K562 (cell line): ENCODE measurements around the gene GRM2. TPM values are rescaled to one million over a fixed set of nuclear protein-coding genes. Genes with fewer than 3 reads are reported as not detected.

Experiments used
- ATAC-seq: fragments of 200-7000 bp; cut with Tn5 transposase; 3 replicates; pipeline ENCODE4 v1.9.1; 2020; ENCODE audit warnings: moderate library complexity
- BruUV-seq: library from RNA; stranded (reverse); fragments of 400-500 nt; replicated peaks from 2 replicates; lab custom pipeline; 2021; lab: Mats Ljungman, UMichigan
- CTCF ChIA-PET: fragments of 300-600 bp; formaldehyde crosslinking; extraction: SDS; loops from one replicate; lab custom pipeline; 2021; ENCODE audit warnings: low intra/inter-chr PET ratio; lab: Yijun Ruan, JAX
- POLR2A ChIA-PET: fragments of 300-600, 350-650 bp; sonication (Branson Sonifier 250); formaldehyde crosslinking; extraction: SDS; loops from one replicate; lab custom pipeline; 2021; ENCODE audit warnings: antibody characterized with exemption, inconsistent platforms; lab: Yijun Ruan, JAX
- DNase-seq, 4 experiments: peaks; one replicate each; pipeline versions ENCODE4 v3.0.0 to v3.0.0-alpha.2; 2011 to 2018; ENCODE audit warnings: low spot score in 3 of 4, mixed read lengths in 3 of 4; ENCODE audit errors: extremely low read depth in 1 of 4
- FAIRE-seq: peaks from 2 replicates; lab custom pipeline; 2011; peaks lifted over from hg19 to GRCh38; lab: Jason Lieb, UNC
- H2AFZ ChIP-seq: 2 replicates; pipeline ENCODE4 v1.6.0; 2011; ENCODE audit warnings: low read depth, low read length, control low read depth, inconsistent platforms
- H3K27ac ChIP-seq: fragments of 200-600 bp; 3 replicates; pipeline ENCODE4 v1.8.0; 2011; ENCODE audit warnings: low read depth, mild to moderate bottlenecking, control low read depth, inconsistent platforms, low read length, moderate library complexity, mixed read lengths; ENCODE audit errors: extremely low read depth
- H3K27me3 ChIP-seq, 2 experiments: fragments of 300-600 bp in 1 of 2; 2 replicates in 1 of 2; 3 replicates in 1 of 2; pipeline versions ENCODE4 v1.6.0 to v1.8.0; 2011; ENCODE audit warnings: inconsistent platforms in 2 of 2, low read length in 2 of 2, mild to moderate bottlenecking in 1 of 2, mixed read lengths in 1 of 2, moderate library complexity in 1 of 2; ENCODE audit not compliant: control insufficient read depth in 2 of 2, insufficient read depth in 2 of 2
- H3K36me3 ChIP-seq: fragments of 300-600 bp; 3 replicates; pipeline ENCODE4 v1.8.0; 2011; ENCODE audit warnings: mild to moderate bottlenecking, low read length, inconsistent platforms; ENCODE audit not compliant: control insufficient read depth, insufficient read depth
- H3K4me1 ChIP-seq, 2 experiments: fragments of 200-600 bp in 1 of 2; replicated peaks in 1 of 2; 2 replicates in 1 of 2; 3 replicates in 1 of 2; pipeline versions ENCODE4 v1.5.1 to v1.8.0; 2011; ENCODE audit warnings: inconsistent platforms in 2 of 2, low read length in 2 of 2, mild to moderate bottlenecking in 1 of 2, mixed read lengths in 1 of 2, moderate library complexity in 1 of 2; ENCODE audit not compliant: control insufficient read depth in 2 of 2, insufficient read depth in 2 of 2
- H3K4me2 ChIP-seq: 2 replicates; pipeline ENCODE4 v1.6.1; 2011; ENCODE audit warnings: low read length, control low read depth, inconsistent platforms, mixed read lengths; ENCODE audit not compliant: insufficient read depth
- H3K4me3 ChIP-seq: fragments of 200-600 bp; sonication (generic), shearing (Covaris generic); 2 replicates; pipeline ENCODE4 v1.5.1; 2016; ENCODE audit warnings: control low read depth, inconsistent platforms
- H3K79me2 ChIP-seq: fragments of 200-600 bp; 3 replicates; pipeline ENCODE4 v1.8.0; 2011; ENCODE audit warnings: low read length, inconsistent platforms; ENCODE audit not compliant: control insufficient read depth, insufficient read depth
- H3K9ac ChIP-seq, 2 experiments: 2 replicates each; pipeline versions ENCODE4 v1.6.0 to v1.6.1; 2011; ENCODE audit warnings: low read depth in 2 of 2, low read length in 2 of 2, control low read depth in 1 of 2, inconsistent platforms in 1 of 2, mild to moderate bottlenecking in 1 of 2, mixed read lengths in 1 of 2; ENCODE audit not compliant: insufficient read depth in 1 of 2
- H3K9me1 ChIP-seq: one replicate; pipeline ENCODE4 v1.6.0; 2011; ENCODE audit warnings: inconsistent platforms, mild to moderate bottlenecking, low read length, moderate library complexity; ENCODE audit not compliant: control insufficient read depth, insufficient read depth
- H3K9me3 ChIP-seq: replicated peaks from 2 replicates; pipeline ENCODE4 v1.5.1; 2011; ENCODE audit warnings: low read depth, low read length, inconsistent platforms; ENCODE audit not compliant: control insufficient read depth, insufficient read depth
- H4K20me1 ChIP-seq: replicated peaks from 2 replicates; pipeline ENCODE4 v1.6.1; 2011; ENCODE audit warnings: low read length, inconsistent platforms, mixed read lengths; ENCODE audit not compliant: control insufficient read depth, insufficient read depth
- ARID4B ChIP-seq: sonication (generic); formaldehyde crosslinking; IDR thresholded peaks from 2 replicates; pipeline ENCODE4 v1.8.0; 2022; ENCODE audit warnings: mild to moderate bottlenecking, missing genetic modification reagents
- BMI1 ChIP-seq: fragments of 150-350 bp; IDR thresholded peaks from 2 replicates; pipeline ENCODE4 v1.6.1; 2014; ENCODE audit warnings: low read length
- FOXM1 ChIP-seq, 2 experiments: fragments of 450-650 bp in 1 of 2; sonication (generic) in 1 of 2; formaldehyde crosslinking in 1 of 2; IDR thresholded peaks; 2 replicates each; pipeline versions ENCODE4 v1.6.1 to v1.9.0; 2017 to 2022; ENCODE audit warnings: low read depth in 2 of 2, mild to moderate bottlenecking in 2 of 2, missing genetic modification reagents in 1 of 2, moderate library complexity in 1 of 2
- IRF9 ChIP-seq: fragments of 450-650 bp; IDR thresholded peaks from 2 replicates; pipeline ENCODE4 v1.6.1; 2016; ENCODE audit warnings: missing biosample characterization, missing genetic modification characterization
- KAT2B ChIP-seq: IDR thresholded peaks from one replicate; pipeline ENCODE4 v1.6.1; 2012; ENCODE audit warnings: low read depth, mild to moderate bottlenecking, control low read depth, inconsistent platforms, low read length, moderate library complexity
- KLF10 ChIP-seq: fragments of 250-450 bp; sonication (Bioruptor Pico); IDR thresholded peaks from 2 replicates; pipeline ENCODE4 v1.6.1; 2021; ENCODE audit warnings: matching md5 sums
- MAFF ChIP-seq: IDR thresholded peaks from 2 replicates; pipeline ENCODE4 v1.6.1; 2012; ENCODE audit warnings: low read length, improper control_type of control experiment
- MAX ChIP-seq: sonication (generic); formaldehyde crosslinking; IDR thresholded peaks from 2 replicates; pipeline ENCODE4 v1.9.0; 2022; ENCODE audit warnings: mild to moderate bottlenecking, missing genetic modification reagents
- MCM7 ChIP-seq, 2 experiments: fragments of 450-650 bp; IDR thresholded peaks; 2 replicates each; pipeline ENCODE4 v1.6.1; 2016 to 2018
- PHB2 ChIP-seq: fragments of 450-650 bp; IDR thresholded peaks from 2 replicates; pipeline ENCODE4 v1.6.1; 2017; ENCODE audit warnings: low read depth
- SIX5 ChIP-seq, 2 experiments: IDR thresholded peaks; 2 replicates each; pipeline ENCODE4 v1.6.1; 2011; ENCODE audit warnings: low read length in 2 of 2, borderline replicate concordance in 1 of 2, low read depth in 1 of 2, mild to moderate bottlenecking in 1 of 2, moderate library complexity in 1 of 2; ENCODE audit not compliant: insufficient read depth in 1 of 2
- SRF ChIP-seq, 2 experiments: fragments of 250-450, 450-650 bp in 1 of 2; sonication (Bioruptor Pico) in 1 of 2; sonication (generic) in 1 of 2; formaldehyde crosslinking; IDR thresholded peaks; 2 replicates each; pipeline versions ENCODE4 v1.5.0 to v1.5.1; 2020 to 2022; ENCODE audit warnings: mild to moderate bottlenecking in 1 of 2, missing genetic modification reagents in 1 of 2
- SRSF9 ChIP-seq: fragments of 200-400 bp; formaldehyde crosslinking; IDR thresholded peaks from 2 replicates; pipeline ENCODE4 v1.6.1; 2017; ENCODE audit warnings: low read depth, low read length, borderline replicate concordance
- WHSC1 ChIP-seq: IDR thresholded peaks from one replicate; pipeline ENCODE4 v1.6.1; 2012; ENCODE audit warnings: low read length, control low read depth, inconsistent platforms
- ZBTB9 ChIP-seq: fragments of 450-650 bp; formaldehyde crosslinking; IDR thresholded peaks from 2 replicates; pipeline ENCODE4 v1.4.0; 2020; ENCODE audit warnings: mild to moderate bottlenecking, moderate library complexity
- WGBS: fragments of 100-300 bp; shearing (Covaris generic); methylation state at CpG from one replicate; pipeline ENCODE4 v1.1.6; 2016; ENCODE audit warnings: low coverage, mixed read lengths; ENCODE audit not compliant: insufficient coverage; ENCODE audit errors: missing lambda C conversion rate; 5-methylcytosine and 5-hydroxymethylcytosine counted together
- in situ Hi-C: fragments of 300-500 bp; cut with MboI; formaldehyde crosslinking; loops from 4 replicates; pipeline ENCODE4 v1.15.0; 2018; ENCODE audit warnings: inconsistent platforms, mixed read lengths
- intact Hi-C: fragments of 100-400 bp; cut with micrococcal nuclease; formaldehyde crosslinking; loops from 2 replicates; pipeline ENCODE4 v1.14.2; 2022
- polyA plus RNA-seq, 8 experiments: library from polyadenylated mRNA; depleted of rRNA in 4 of 8; stranded (reverse) in 5 of 8; unstranded in 3 of 8; fragments of >200 nt; fragmentation: Nextera tagmentation in 2 of 8; fragmentation: Illumina TruSeq in 1 of 8; extraction: Ambion mirVana in 2 of 8; extraction: Trizol in 1 of 8; gene quantifications; 2 replicates each; pipeline versions ENCODE4 v1.2.1 to v1.2.3, GENCODE V29; 2011 to 2014; ENCODE audit warnings: inconsistent platforms in 1 of 8, missing spikeins in 1 of 8
- total RNA-seq, 7 experiments: library from RNA; depleted of rRNA in 6 of 7; stranded (reverse); fragments of >200 nt in 6 of 7; fragmentation: Illumina TruSeq in 2 of 7; extraction: Trizol in 2 of 7; gene quantifications; 2 replicates each; pipeline versions ENCODE4 v1.2.1 to v1.2.3, GENCODE V29; 2011 to 2021; ENCODE audit warnings: low replicate concordance in 1 of 7

The GRM2 gene
- total and polyA plus RNA-seq, 9 of the 15 experiments (the other 6 are each of a cell fraction or from before 2014, with no cell fraction given), result not detected

DNA sequence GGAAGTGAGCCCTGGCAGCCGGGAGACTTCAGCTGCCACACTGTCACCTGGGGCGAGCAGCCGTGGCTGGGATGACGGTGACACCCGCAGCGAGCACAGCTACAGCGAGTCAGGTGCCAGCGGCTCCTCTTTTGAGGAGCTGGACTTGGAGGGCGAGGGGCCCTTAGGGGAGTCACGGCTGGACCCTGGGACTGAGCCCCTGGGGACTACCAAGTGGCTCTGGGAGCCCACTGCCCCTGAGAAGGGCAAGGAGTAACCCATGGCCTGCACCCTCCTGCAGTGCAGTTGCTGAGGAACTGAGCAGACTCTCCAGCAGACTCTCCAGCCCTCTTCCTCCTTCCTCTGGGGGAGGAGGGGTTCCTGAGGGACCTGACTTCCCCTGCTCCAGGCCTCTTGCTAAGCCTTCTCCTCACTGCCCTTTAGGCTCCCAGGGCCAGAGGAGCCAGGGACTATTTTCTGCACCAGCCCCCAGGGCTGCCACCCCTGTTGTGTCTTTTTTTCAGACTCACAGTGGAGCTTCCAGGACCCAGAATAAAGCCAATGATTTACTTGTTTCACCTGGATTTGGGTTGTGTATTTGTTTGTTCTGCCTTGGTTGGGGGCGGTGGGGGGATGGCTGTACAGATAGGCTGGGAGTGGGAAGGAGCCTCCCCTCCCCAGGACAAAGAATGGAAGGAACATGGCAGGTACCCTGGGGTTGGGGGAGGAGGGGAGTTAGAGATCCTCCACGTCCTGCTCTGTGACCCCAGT is 2.9 kb upstream of the GRM2 start:
- no peaks in the 10 kb centered on the region for H3K79me2 ChIP-seq
- ATAC-seq (no peak), DNase-seq (no peak), FAIRE-seq (no peak)
- peaks cover 10% of the 10 kb centered on the region; the same call in 2 of the 3 replicates for H3K36me3 ChIP-seq
- H3K9me3 ChIP-seq, result no peaks in the 10 kb centered on the region
- 77% methylated on average over 5 of the region's 12 CpGs for WGBS
- no peak overlapping the region for H3K9ac ChIP-seq
- intact Hi-C loops, result no loop called here
- H3K27ac ChIP-seq, result no peak overlapping the region
- H3K4me3 ChIP-seq, result no peak overlapping the region
- no peaks in the 10 kb centered on the region; a peak in 1 of 5 replicates for H3K27me3 ChIP-seq
- no peaks in the 10 kb centered on the region for H3K9me1 ChIP-seq
- H3K4me1 ChIP-seq, result peaks cover 0 to 4% of the 10 kb centered on the region in 2 experiments; a peak in 2 of 5 replicates
- no peak overlapping the region for H3K4me2 ChIP-seq
- no TSS peak for BruUV-seq
- H4K20me1 ChIP-seq, result peaks cover 9% of the 10 kb centered on the region
- ChIA-PET POLR2A (interaction anchor here (0.6 to 0.7 kb wide), 2 partner anchors 40 to 581 kb away, joined by 3 to 4 read pairs; no protein-coding TSS in a partner anchor), CTCF (no interaction called here)
- H2AFZ ChIP-seq, result no peak overlapping the region
- in situ Hi-C loops, result no loop called here
- TF ChIP-seq ARID4B (CRISPR knock-in tag), result no peak
- TF ChIP-seq KLF10 (CRISPR knock-in tag), result no peak
- TF ChIP-seq MAX, result no peak
- no peak for TF ChIP-seq MCM7 (IDR thresholded peaks at IDR 0.05)
- no peak for TF ChIP-seq IRF9 (tag)
- no peak for TF ChIP-seq WHSC1
- TF ChIP-seq ZBTB9, result no peak
- no peak for TF ChIP-seq FOXM1 (IDR thresholded peaks at IDR 0.05; ENCODE audit: low read depth)
- TF ChIP-seq FOXM1 (CRISPR knock-in tag; IDR thresholded peaks at IDR 0.05; ENCODE audit: low read depth), result no peak
- no peak for TF ChIP-seq SRSF9
- no peak for TF ChIP-seq SRF (CRISPR knock-in tag; IDR thresholded peaks at IDR 0.05)
- no peak for TF ChIP-seq PHB2
- TF ChIP-seq SIX5 (IDR thresholded peaks at IDR 0.05; ENCODE audit: borderline replicate concordance in 1 of 2, insufficient read depth in 1 of 2, low read depth in 1 of 2, low read length in 2 of 2), result no peak
- TF ChIP-seq KAT2B, result no peak
- TF ChIP-seq BMI1, result no peak
- no peak for TF ChIP-seq MAFF
